Activated naive CD4-positive, alpha-beta T cell treated with anti-CD3 and anti-CD28 coated beads, Interleukin-2, amount 50 U/mL, for 72 hours (primary cell): ENCODE results near the gene RSAD1. TPM values are rescaled to one million over a fixed set of nuclear protein-coding genes. Genes with fewer than 3 reads are reported as not detected.

Source experiments
- ATAC-seq, 2 donors: fragments of 150-1000 bp; cut with Tn5 transposase; 2 replicates each; pipeline ENCODE4 v1.10.0; 2021; ENCODE audit warnings: mild to moderate bottlenecking in 2 of 2, moderate library complexity in 2 of 2
- DNase-seq, 2 donors: peaks; one replicate each; pipeline ENCODE4 v3.0.0; 2021 to 2022; ENCODE audit warnings: low spot score in 2 of 2
- H3K27ac Mint-ChIP-seq, 2 donors: one replicate each; pipeline ENCODE4 v1.8.0; 2022; ENCODE audit warnings: mild to moderate bottlenecking in 2 of 2, mixed read lengths in 2 of 2
- H3K36me3 Mint-ChIP-seq, 2 donors: one replicate each; pipeline ENCODE4 v1.8.0; 2022; ENCODE audit warnings: mixed read lengths in 2 of 2
- H3K9me3 Mint-ChIP-seq, 2 donors: one replicate each; pipeline ENCODE4 v1.8.0; 2022; ENCODE audit warnings: mixed read lengths in 2 of 2
- total RNA-seq, 2 donors: library from RNA; stranded (reverse); gene quantifications; one replicate each; pipeline ENCODE4 v1.2.3, GENCODE V29; 2022

The RSAD1 gene
- total RNA-seq, 2 donors from 2014 or later: 24.4 to 51.0 TPM

DNA sequence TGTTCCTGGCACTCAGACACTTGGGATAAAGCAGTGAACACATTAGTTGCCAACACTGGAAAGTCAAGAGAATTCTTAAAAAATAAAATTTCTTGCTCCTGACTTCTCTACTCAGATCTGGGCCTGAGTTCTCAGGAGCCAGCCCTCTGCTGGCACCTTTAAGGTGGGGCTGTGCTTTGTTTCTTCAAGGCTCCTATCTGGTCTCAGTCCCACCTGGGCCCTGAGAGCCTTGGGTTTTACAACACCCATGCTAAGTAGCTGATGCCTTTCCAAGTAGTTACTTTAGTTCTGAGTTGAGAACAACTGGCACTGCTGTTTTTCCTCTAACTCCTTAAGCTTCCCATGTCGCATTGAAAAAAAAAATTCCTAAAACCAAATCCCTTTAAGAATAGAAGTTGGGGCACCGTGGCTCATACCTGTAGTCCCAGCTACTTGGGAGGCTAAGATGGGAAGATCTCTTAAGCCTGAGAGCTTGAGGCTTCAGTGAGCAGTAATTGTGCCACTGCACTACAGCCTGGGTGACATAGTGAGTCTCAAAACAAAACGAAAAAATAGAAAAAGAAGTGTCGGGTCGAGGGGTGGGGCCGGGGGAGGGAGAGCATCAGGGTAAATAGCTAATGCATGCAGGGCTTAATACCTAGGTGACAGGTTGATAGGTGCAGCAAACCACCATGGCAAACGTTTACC lies 26.6 kb upstream of the RSAD1 start:
- Mint-ChIP-seq H3K27ac (no peak overlapping the region), H3K36me3 (no peaks in the 10 kb centered on the region), H3K9me3 (no peaks in the 10 kb centered on the region)
- DNase-seq (no peak), ATAC-seq (no peak)

DNA sequence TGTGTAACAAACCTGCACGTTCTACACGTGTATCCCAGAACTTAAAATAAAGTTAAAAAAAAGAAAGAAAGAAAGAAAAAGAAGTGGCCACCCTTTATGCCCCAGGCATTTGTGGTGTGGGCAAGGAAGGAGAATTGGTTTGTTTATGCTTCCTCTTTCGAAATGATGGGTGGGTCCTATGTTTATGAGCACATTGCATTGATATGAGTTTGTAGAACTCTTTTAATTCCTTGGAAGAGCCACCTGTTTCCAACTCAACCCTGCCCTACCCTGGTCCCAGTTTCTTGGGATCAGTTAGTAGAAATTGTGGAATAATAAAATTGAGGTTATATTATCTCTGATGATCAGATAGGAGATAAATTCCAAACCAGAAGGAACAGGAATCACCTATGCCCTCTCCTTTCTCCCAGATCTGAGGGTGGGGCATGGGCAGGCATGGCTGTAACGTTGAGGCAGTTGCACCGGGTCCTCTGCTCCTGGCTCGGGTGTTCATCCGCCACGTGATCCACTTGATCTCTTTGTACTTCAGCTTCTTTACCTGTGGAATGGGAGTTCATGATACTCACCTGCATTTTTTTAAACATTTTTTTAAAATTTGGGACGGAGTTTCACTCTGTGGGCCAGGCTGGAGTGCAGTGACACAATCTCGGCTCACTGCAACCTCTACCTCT lies 25.9 kb upstream of the RSAD1 start:
- no peaks in the 10 kb centered on the region for H3K36me3 Mint-ChIP-seq
- DNase-seq (no peak), ATAC-seq (no peak)
- no peak overlapping the region for H3K27ac Mint-ChIP-seq
- H3K9me3 Mint-ChIP-seq: no peaks in the 10 kb centered on the region

DNA sequence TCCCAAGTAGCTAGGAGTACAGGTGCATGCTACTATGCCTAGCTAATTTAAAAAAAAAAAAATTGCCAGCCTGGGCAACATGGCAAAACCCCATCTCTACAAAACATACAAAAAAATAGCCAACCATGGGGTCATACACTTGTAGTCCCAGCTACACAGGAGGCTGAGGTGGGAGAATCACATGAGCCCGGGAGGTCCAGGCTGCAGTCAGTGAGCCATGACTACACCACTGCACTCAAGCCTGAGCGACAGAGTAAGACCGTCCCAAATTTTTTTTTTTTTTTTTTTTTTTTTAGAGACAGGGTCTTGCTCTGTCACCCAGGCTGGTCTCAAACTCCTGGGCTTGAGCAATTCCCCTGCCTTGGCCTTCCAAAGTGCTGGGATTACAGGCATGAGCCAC lies 24.8 kb upstream of the RSAD1 start:
- no peak for ATAC-seq
- DNase-seq: no peak
- H3K9me3 Mint-ChIP-seq: no peaks in the 10 kb centered on the region
- no peak overlapping the region for H3K27ac Mint-ChIP-seq
- no peaks in the 10 kb centered on the region for H3K36me3 Mint-ChIP-seq

DNA sequence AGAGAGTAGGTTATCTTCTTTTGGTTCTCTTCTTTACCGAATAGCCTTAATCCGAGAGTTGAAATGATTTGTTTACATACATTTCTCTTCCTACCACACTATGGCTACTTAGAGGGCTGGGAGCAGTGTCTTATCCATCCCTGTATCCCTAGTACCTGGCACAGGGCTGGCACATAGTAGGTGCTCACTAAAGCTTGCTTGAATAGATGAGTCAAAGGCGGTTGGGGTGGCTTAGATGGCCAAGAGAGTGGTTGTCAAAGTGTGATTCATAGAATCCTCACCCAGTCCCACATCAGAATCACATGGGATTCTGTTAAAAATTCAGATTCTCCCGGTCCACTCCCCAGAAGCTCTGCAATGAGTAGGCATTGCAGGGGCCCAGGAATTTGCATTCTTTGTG lies 21.0 kb upstream of the RSAD1 start:
- Mint-ChIP-seq H3K9me3 (no peaks in the 10 kb centered on the region), H3K36me3 (no peaks in the 10 kb centered on the region), H3K27ac (no peak overlapping the region)
- no peak for DNase-seq
- ATAC-seq: no peak

DNA sequence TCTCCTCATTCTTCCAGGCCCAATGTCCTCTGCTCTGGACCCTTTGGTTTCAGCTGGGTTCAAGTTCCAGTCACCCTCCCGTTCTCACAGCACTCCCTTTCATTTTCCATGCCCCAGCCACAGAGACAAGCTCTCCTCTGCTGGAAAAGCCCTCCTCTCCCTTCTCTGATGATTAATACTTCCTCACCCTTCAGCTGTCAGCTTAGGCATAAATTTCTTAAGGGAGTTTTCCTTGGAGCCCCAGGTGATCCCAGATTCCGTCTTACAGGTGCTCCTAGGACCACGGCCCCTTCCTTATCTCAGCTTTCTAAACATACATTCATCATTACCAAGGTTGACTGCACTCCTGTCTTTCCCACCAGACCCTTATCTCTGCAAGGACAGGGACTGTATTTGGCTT lies 20.4 kb upstream of the RSAD1 start:
- ATAC-seq: no peak
- Mint-ChIP-seq H3K36me3 (no peaks in the 10 kb centered on the region), H3K9me3 (no peaks in the 10 kb centered on the region), H3K27ac (peak overlapping the region in 1 of 2 donors; percentile 85)
- no peak for DNase-seq

DNA sequence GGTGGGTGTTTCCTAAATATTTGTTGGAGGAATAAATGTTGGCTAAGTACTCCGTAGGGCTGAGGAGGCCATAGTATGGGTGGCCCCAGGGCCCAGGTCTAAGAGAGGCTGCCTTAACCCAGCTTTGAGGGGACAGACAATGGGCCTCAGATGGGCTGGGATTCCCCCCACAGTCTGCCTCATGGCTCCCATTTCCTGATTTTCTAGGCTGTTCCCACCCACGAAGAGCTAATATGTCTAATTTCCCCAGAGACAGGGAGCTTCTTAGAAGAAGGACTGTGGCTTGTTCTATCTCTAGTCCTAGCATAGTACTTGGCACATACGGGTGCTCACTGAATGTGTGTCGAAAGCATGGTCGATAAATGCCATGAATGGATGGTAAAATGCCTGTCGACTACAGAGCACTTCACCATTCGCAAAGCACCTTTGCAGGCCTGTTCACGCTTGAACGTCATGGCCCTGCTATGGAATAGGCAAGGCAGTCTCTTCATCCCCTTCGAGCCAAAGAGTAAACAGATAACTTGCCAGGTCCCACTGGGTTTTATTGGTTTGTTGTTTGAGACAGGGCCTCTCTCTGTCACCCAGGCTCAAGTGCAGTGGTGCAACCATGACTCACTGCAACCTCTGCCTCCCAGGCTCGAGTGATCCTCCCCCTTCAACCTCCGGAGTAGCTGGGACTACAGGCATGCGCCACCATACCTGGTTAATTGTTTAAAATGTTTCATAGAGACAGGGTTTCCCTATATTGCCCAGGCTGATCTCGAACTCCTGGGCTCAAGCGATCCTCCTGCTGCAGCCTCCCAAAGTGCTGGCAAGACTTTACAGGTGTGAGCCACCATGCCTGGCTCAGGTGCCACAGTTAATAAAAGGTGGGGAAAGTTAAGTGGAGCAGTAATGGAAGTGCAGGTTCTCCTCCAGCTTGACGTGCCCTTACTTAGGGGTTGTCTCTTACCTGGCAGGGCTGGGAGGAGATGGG lies 19.7 kb upstream of the RSAD1 start:
- ATAC-seq (no peak), DNase-seq (no peak)
- H3K27ac Mint-ChIP-seq: no peak overlapping the region
- no peaks in the 10 kb centered on the region for H3K9me3 Mint-ChIP-seq
- H3K36me3 Mint-ChIP-seq: no peaks in the 10 kb centered on the region

DNA sequence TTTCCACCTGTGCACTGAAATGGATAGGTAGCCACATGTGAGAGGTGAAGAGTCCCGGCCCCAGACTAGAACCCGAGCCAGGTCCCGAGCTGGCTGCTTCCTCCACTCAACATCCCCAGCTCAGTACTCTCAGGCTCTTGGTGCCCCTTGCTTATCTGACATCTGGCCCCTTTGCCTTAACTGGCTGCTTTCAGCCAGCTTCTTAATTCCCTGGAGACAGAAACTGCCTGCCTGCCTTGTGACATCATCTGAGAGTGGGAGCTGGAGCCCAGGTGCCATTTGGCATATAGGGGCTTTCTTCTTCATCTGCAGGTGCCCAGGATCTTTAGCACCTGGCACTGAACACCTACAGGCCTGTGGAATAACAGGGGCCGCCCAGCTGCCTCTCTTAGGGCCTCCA lies 18.9 kb upstream of the RSAD1 start:
- ATAC-seq (no peak), DNase-seq (no peak)
- H3K9me3 Mint-ChIP-seq: no peaks in the 10 kb centered on the region
- H3K36me3 Mint-ChIP-seq: no peaks in the 10 kb centered on the region
- no peak overlapping the region for H3K27ac Mint-ChIP-seq

DNA sequence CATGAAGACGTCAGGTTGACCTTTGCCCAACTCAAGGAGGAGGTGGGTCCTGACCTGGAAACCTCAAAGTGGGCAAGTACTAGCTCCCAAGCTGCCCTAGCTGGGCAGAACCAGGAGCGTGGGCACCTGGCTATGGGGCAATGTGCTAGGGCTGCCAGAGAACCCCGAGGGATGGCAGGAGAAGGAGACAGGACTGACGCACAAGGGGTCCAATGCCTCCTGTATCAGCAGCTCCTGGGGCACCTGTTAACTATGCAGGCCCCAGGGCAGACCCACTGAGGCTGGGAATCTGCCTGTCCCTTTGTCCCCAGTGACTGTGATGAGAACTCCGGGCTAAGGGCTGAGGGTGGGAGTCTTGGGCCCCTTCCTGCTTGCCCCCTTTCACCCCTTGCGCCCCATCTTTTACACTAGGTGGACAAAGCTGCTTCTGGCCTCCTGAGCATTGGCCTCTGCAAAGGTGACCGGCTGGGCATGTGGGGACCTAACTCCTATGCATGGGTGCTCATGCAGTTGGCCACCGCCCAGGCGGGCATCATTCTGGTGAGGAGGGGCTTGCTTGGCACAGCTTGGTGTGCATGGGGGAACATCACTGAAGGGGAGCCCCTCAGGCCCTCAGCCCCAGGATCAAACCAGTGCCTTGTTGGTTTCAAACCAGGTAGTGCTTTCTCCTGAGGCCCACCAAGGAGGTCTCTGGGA lies 17.7 kb upstream of the RSAD1 start:
- no peak for DNase-seq
- Mint-ChIP-seq H3K27ac (no peak overlapping the region), H3K9me3 (no peaks in the 10 kb centered on the region), H3K36me3 (no peaks in the 10 kb centered on the region)
- ATAC-seq: no peak

DNA sequence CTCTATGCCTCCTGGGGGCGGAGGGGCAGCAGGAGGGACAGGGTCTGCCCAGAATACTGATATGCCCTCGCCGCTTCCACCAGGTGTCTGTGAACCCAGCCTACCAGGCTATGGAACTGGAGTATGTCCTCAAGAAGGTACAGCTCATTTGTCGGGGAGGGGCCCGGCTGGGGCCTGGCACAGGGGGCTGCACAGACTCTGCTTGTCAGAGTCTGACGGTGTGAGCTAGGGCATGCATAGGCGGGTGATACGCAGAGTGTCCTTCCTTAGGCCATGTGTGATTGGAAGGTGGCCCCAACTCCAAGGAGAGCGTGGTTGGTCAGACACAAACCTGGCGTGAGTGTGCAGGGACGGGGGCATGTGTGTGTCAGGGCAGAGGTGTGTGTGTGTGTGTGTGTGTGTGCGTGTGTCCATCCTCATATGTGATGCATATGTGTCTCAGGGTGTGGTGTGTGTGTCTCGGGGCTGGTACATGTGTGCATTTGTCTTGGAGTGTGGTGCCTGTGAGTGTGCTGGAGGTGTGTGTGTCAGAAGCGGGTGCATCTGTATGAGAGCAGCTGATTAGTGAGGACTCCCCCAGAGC lies 17.0 kb upstream of the RSAD1 start:
- H3K27ac Mint-ChIP-seq: peak overlapping the region in 1 of 2 donors; percentile 45
- no peaks in the 10 kb centered on the region for H3K36me3 Mint-ChIP-seq
- ATAC-seq (no peak), DNase-seq (no peak)
- H3K9me3 Mint-ChIP-seq: no peaks in the 10 kb centered on the region

DNA sequence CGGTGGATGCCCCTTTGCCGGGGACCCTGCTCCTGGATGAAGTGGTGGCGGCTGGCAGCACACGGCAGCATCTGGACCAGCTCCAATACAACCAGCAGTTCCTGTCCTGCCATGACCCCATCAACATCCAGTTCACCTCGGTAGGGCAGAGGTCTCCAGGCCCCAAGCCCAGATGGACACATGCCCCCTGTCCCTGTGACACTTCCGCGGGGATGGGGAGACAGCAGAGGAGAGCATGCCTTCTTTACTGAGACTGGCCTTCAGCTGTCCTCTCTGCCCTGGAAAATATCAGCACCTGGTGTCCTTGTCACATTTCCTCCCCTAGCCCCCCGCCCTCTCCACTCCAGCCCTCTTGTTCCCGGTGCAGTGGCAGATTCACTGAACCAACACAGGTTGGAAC lies 16.2 kb upstream of the RSAD1 start:
- ATAC-seq (no peak), DNase-seq (no peak)
- no peaks in the 10 kb centered on the region for H3K36me3 Mint-ChIP-seq
- H3K27ac Mint-ChIP-seq: no peak overlapping the region
- H3K9me3 Mint-ChIP-seq: no peaks in the 10 kb centered on the region

DNA sequence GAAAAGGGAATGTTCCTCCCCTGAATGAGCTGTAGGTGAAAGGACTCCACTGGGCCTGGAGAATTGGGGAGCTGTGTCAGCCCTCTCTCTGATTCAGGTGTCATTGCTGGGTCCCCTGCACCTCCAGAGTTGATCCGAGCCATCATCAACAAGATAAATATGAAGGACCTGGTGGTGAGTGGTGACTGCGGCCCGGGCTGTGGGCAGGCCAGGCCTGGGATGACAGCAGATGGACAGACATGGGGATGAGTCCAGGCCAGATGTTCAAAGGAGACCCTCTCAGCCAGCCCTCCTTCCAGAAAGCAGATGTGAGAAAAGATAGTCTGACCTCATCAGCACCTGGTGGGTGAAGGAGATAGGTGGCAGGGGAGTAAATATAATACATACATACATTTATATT lies 14.5 kb upstream of the RSAD1 start:
- Mint-ChIP-seq H3K9me3 (no peaks in the 10 kb centered on the region), H3K27ac (no peak overlapping the region), H3K36me3 (no peaks in the 10 kb centered on the region)
- ATAC-seq: no peak
- DNase-seq: no peak

DNA sequence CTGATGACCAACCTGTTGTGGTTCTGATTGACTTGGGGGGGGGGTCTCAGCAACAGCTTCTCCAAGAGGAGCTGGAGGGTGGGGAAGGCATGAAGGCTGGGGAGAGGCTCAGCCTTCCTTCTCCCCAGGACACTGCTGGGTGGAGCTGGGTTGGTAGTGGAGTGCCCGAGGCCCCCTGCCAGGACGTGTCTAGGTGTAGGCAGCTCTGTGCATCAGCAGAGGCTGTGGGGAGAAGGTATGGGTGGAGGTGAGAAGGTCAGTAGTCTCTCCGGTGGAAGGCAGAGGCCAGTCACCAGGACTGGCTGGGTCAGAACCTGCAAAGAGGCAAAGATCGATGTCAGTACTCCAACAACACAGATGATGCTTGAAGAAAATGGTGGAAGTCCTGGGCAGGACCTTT lies 13.9 kb upstream of the RSAD1 start:
- Mint-ChIP-seq H3K36me3 (no peaks in the 10 kb centered on the region), H3K9me3 (no peaks in the 10 kb centered on the region), H3K27ac (peak overlapping the region in 1 of 2 donors; percentile 65)
- ATAC-seq (no peak), DNase-seq (no peak)

DNA sequence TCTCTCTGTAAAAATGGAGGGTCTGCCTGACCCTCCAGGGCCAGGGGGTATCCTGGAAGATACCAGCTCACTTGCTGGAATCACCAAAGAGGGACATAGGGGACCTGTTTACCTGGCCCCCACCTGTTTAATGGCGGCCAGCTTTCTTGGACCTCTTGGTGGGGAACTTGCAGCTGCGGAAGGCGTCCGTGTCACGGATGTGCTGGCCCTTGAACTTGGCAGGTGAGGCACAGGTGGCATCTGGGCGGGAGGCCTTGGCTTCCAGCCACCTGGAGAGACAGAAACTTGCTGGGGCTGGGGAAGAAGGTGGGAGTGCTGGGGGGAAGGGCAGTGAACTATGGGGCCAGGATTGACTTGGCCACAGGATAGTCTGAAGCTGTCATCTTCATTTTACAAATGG lies 13.5 kb upstream of the RSAD1 start:
- H3K27ac Mint-ChIP-seq: no peak overlapping the region
- no peaks in the 10 kb centered on the region for H3K36me3 Mint-ChIP-seq
- ATAC-seq (no peak), DNase-seq (no peak)
- no peaks in the 10 kb centered on the region for H3K9me3 Mint-ChIP-seq

DNA sequence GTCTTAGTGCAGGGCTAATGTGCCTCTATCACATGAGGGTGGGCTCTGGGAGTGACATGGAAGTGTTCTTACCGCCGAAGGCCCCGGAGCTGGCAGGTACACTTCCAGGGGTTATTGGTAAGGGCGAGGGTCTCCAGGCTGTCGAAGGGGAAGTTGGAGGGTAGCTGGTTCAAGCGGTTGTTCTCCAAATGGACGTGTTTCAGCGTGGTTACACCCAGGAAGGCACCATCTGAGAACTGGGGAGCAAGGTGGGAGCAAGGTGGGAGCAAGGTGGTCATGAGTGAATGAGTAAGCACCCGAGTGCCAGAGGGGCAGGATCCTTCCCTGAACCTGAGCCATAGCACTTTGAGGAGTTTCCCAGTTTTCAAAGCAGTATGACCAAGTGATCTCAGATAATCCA lies 13.0 kb upstream of the RSAD1 start:
- no peaks in the 10 kb centered on the region for H3K9me3 Mint-ChIP-seq
- H3K36me3 Mint-ChIP-seq: no peaks in the 10 kb centered on the region
- DNase-seq: no peak
- no peak overlapping the region for H3K27ac Mint-ChIP-seq
- ATAC-seq: no peak

DNA sequence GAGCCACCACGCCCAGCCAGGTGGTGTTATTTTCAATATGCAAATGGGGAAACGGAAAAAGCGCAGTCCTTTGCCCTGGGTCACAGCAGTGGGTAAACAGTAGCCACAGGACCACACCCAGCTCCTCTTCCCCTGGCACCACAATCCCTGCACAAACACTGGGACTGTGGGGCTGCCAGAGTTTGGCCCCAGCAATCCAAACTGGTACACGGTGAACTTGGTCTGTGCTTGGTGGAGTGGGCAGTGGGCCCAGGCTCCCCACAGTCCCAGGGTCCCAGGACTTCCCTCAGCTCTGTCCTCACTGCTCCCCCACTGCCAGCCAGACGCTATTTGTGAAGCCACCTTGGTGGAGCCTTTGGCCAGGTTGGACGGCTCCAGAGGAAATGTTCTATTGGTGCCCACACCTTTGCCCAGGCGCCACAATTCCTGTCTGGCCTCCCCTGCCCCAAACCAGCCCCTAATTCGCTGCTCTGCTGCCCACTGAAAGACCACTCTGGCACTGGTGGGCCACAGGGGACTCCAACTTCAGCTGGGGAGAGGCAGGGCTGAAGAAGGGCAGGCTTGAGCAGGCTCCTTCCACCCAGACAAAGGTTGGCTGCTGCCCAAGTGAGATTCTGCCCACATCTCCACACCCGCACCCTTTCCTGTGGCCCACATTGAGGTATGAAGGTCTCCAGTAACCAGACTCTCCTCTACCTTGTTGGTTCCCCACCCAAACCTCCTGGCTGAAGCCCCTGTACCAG lies 12.1 kb upstream of the RSAD1 start:
- H3K27ac Mint-ChIP-seq: no peak overlapping the region
- ATAC-seq: no peak
- no peak for DNase-seq

More for the DNA sequence above, 12.1 kb upstream of the RSAD1 start:
- Mint-ChIP-seq H3K36me3 (no peaks in the 10 kb centered on the region), H3K9me3 (no peaks in the 10 kb centered on the region)
